Hematopoietic multipotent progenitor cell (in vitro differentiated cells): ENCODE measurements around the gene HDLBP. TPM values are rescaled to one million over a fixed set of nuclear protein-coding genes. Genes with fewer than 3 reads are reported as not detected.
A peak's percentile ranks its signal among the peaks of the same experiment; 100 is the strongest.

ENCODE experiments used
- DNase-seq, 3 donors: peaks; one replicate each; pipeline ENCODE4 v3.0.0-alpha.2; 2011 to 2015; ENCODE audit warnings: low read depth in 2 of 3, low spot score in 2 of 3
- total RNA-seq: library from RNA; depleted of rRNA; stranded (reverse); fragments of >200 nt; gene quantifications from one replicate; pipeline ENCODE4 v1.2.3, GENCODE V29; 2012

The HDLBP gene, protein sequence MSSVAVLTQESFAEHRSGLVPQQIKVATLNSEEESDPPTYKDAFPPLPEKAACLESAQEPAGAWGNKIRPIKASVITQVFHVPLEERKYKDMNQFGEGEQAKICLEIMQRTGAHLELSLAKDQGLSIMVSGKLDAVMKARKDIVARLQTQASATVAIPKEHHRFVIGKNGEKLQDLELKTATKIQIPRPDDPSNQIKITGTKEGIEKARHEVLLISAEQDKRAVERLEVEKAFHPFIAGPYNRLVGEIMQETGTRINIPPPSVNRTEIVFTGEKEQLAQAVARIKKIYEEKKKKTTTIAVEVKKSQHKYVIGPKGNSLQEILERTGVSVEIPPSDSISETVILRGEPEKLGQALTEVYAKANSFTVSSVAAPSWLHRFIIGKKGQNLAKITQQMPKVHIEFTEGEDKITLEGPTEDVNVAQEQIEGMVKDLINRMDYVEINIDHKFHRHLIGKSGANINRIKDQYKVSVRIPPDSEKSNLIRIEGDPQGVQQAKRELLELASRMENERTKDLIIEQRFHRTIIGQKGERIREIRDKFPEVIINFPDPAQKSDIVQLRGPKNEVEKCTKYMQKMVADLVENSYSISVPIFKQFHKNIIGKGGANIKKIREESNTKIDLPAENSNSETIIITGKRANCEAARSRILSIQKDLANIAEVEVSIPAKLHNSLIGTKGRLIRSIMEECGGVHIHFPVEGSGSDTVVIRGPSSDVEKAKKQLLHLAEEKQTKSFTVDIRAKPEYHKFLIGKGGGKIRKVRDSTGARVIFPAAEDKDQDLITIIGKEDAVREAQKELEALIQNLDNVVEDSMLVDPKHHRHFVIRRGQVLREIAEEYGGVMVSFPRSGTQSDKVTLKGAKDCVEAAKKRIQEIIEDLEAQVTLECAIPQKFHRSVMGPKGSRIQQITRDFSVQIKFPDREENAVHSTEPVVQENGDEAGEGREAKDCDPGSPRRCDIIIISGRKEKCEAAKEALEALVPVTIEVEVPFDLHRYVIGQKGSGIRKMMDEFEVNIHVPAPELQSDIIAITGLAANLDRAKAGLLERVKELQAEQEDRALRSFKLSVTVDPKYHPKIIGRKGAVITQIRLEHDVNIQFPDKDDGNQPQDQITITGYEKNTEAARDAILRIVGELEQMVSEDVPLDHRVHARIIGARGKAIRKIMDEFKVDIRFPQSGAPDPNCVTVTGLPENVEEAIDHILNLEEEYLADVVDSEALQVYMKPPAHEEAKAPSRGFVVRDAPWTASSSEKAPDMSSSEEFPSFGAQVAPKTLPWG (N-terminal part only)
- 198 TPM for total RNA-seq

DNA sequence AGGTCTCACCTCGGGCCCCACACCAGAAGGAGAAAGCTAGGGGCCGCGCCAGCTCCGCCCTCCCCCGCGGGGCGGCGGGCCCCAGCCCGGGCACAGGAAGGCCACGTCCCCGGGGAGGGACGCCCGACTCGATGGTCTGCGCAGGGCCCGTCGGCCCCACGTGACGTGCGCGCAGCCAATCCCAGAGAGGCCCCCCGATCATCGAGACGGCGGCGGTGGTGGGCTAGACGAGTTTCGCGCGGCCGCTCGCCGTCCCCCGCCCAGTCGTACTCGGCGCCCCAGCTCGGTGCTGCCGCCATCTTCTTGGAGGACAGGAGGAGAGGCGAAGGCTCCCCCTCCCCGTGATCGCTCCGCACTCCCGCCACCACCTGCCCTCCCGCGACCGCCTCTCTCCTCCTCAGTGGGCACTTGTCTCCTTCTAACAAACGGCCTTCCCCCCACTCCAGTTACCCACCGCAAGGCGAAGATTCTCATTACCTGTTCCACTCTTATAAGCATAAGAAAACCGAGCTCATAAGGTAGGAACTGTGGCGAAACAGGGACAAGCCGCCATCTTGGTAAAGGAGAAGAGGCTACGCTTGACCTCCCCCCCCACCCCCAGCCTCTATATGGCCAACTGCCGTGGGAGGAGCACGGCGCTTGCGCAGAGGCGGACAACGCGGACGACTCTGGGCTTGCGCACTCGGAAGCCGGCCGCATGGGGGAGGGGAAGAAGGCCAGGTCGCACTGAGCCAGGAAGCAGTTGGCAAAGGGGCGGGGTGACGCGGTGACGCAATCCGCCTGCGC is at the start of gene HDLBP:
HDLBP (minus strand) TSS at position 580 of the 786 bp plus-strand sequence. CDS start 48,803 bp downstream, outside the sequence.
- peak; percentile 99 to 100 (median 99) for DNase-seq

DNA sequence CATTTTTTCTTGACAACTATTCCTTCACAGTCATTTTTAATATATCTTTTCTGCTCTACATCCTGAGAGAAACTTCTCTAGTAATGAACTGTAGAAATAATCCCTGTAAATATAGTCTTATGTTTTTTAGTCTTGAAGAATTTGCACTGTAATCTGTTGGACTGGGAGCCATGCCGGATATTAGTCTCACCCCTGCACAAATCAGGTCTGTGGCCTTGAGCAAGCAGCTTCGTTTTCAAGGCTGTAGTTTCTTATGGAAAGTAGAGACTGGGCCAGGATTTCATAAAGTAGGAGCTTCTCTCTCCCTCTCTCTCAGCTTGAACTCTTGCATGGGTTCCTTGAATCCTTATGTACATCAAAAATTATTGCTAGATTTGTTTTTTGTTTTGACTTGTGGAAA is 49.3 kb upstream of the HDLBP start:
- DNase-seq, result no peak

DNA sequence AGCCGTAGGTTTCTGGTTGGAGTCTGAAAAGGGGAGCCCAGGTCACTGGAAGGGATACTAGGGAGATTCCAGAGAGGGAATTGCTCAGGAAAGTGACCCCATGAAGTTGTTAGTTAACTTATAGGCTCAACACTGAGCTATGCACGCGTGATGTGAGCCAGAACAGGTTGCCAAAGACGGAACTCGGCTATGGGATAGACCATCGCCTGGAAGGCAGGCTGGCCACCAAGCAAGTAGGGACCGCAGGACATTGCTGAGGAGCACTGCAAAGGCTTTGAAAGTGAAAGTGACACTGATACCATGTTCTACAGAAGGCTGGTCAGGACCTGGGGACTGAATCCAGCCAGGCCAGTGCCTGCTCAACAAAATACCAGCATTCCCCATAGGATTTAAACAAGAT is 48.0 kb upstream of the HDLBP start:
- DNase-seq, result no peak

DNA sequence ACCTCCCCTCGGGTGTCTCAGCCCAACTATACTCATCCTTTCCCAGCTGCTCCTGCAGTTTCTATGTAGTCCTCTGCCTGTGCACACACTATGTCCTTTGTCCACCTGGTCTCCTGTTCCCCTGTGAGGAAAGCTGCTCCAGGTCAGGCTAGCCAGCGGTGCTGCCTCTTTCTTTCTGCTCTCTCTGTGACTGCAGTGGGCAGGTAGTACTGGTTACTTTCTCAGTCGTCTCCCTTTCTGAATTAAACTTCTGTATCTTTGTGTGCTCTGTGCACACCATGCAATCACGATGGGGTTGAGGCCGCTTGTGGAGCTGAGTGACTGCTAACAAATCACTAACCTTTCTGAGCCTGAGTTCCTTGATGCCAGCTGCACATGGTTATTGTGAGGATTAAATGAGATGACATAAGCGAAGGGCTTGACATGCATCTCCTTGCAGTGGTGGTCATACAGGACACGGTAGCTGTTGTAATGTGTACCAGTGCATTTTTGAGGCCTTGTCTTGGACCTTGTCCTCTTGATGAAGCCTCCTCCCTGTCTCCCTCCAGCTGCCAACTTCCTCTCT is 44.1 kb upstream of the HDLBP start:
- DNase-seq, result no peak

DNA sequence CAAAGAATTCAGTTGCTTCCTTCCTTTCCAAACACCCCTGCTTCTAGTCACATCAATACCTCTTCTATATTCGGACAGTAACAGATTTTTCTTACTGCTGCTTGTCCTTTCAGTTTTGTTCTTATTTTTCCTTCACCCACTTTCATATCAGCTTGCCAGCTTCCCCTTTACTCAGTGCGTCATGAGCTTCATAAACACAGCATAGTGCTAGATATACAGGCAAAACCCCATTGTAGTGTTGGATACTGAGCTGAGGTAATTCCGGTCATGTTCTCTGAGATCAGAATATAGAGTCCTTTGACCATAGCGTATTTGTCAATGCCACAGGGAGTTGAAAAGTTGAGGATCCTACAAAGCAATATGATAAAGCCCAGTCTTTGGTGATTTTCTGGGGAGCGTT is 43.0 kb upstream of the HDLBP start:
- peak in 2 of 3 donors; percentile 27 to 52 for DNase-seq

DNA sequence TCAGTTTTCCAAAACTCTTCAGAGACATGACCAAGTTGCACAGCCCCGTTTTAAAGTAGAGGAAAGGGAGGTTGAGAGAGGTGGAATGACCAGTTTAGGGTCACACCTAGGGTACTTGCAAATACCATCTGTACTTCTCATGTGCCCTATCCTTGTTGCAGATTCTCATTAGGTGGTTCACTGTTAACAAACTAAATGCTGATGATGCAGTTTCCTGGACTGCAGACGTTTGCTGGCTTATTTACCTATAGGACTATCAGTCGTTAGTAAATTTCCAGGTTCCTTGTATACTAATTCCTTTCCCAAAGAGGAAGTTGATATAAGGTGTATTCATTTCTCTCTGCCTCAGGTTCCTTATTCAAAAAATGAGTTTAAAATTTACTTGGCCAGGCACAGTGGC is 42.1 kb upstream of the HDLBP start:
- DNase-seq, result no peak

DNA sequence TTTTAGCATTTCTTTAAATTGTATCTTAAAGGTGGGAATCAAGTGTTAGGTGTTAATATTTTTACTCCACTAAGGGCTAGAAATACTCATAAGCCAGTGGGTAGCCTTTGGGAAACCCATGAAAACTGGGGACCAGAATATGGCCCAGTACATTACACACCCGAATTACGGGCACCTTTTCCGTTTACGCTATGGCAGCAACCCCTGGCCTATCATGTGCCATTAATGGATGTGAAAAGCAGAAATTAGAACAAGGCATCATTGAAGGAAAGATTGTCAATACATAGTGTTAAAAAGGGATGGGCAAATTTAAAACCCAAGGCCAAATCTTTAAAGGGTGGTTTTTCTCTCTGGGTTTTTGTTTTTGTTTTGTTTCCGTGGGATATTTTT is 41.4 kb upstream of the HDLBP start:
- DNase-seq, result peak in 1 of 3 donors; percentile 14

DNA sequence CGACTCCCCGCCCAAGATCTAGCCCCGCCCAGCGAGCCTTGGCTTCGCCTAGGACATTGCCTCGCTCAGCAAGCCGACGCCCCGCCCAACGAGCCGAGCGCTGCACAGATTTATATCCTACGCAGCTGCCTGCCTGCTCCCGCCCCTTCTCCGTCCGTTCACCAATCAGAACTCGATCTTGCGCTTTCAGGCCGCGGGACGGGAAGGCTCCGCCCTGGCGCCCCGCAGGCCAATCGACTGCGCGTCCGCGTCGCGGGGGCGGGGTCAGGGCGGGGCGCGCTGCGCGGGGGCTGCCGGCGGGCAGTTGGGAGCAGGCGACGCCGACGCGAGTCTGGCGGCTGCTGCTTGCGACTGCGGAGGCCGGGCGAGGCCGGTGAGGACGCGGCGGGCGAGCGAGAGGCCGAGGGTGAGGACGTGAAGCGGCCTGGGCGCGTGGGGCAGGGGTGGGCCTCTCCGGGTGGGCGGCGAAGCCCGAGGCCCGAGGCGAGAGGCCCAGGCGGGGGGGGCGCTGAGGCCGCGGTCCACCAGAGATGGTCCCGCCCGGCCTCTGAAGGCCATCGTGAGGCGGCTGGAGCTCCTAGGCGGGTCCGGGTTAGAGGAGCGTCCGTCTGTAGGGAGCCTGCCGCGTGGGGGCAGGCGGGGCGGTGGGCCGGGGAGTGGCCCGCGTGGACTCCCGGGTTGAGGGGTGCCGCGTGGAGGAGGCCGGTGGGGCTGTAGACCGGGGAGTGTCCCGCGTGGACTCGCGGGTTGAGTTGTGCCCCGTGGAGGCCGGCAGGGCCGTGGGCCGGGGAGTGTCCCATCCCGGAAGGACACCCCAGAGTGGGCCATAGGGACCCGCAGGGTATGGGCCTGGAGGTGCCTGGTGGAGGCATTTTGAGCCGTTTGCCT is 40.8 kb upstream of the HDLBP start, which contains the start of gene FARP2:
FARP2 (plus strand) TSS at position 303 of the 888 bp plus-strand sequence. CDS start 16,823 bp downstream, outside the sequence.
- DNase-seq, result peak; percentile 95 to 98 (median 97)

DNA sequence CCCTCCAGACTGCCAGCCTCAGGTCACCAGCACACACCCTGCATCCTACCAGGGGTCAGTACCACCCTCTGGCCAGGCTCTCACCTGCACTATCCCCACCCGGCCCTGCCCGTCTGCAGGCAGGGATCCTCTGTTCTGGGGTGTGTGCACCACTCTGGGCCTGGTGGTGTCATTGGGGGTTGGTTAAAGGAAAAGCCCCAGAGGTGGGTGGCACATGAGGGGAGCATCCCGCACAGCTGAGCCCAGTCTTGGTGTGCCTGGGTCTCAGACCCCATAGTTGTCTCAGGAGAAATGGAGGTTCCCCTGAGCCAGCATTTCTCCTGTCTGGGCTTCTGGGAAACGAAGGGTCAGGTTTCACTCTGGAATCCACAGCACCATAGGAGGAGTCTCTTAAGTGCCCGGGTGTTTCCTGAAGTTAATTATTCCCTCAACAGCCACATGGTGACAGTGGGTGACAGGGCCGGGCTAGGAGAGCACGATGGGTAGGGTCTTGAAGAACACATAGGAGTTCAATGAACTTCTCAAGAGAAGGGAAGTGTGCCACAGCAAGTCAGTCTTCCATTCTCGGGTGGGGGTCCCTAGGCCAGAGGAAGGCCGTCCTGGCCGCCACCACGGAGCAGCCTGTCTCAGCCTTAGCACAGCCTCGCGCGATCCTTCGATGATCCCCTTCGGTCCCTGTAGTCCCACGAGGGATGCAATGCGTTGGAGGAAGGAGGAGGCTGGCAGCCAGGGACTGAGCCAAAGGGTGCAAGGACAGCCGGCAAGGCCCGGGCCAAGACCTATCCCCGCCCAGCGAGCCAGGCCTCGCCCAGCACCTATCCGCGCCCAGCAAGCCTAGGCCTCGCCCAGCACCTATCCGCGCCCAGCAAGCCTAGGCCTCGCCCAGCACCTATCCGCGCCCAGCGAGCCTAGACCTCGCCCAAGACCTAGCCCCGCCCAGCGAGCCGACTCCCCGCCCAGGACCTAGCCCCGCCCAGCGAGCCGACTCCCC is 39.5 kb upstream of the HDLBP start:
- DNase-seq, result peak; percentile 14 to 57 (median 52)

DNA sequence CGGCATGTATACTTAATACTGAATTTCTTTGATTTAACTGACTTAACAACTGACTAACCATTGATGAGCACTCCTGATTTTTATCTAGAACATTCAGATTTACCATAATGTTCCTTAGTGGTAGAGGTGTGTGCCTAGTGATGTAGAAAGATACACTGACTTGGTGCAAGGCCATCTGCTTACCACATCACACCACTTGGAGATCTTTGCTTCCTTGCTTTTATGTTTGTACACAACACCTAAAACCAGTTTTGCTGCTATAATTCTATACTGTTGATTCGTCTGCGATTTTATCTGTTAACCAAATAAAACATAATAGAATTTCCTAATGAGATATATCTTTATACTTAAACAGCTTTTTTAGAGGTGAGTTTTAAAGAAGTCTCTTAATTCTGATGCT is 36.8 kb upstream of the HDLBP start:
- no peak for DNase-seq

DNA sequence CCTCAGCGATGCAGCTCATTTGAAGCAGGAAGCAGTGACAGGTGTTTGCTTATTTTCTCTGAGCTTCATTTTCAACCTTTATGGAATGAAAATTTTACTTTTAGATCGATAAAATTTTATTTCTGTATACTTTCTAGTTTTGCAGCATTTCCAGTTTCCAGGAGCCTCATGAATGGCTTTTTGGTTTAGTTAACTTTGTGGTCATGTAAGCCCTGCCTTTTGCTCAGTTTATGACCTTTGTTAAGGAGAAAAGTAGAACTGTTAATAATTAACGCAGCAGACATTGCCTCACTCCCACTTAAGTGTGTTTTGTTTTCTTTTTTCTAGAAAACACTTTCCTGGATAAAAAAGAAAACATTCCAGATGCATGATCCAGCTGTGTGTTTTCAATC is 36.2 kb upstream of the HDLBP start:
- no peak for DNase-seq

DNA sequence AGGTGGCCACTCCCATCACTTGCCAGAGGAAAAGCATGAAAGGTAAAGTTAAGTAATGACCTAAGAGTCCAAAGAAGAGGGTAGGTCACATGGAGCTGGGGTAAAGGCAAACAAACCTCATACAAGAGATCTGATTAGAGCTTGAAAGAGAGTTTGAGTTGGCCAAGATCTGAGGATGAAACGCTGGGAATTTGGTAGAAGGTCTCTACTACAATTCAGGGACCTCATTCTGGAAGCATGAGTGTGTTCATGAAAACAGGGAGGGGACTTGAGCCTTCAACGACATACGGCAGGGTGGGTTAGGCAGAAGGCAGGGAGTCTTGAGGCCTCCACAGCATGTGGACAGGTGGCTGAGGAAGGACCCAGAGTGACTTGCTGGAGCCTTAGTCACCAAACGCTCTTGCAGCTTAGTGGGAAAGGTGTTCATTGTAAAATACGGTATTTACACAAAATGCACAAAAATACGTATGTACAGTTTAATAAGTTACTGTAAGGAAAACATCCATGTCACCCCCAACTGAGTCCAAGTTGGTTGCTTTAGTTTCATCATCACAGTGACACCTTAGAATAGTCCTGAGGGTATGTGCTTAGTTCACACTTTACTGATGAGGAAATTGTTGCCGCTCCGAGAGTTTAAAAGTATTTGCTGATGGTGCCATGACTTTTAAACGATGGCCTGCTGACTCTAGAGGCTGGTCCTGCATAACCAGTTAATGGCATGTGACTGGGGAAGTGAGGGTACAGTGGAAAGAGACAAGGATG is 35.6 kb upstream of the HDLBP start:
- no peak for DNase-seq

DNA sequence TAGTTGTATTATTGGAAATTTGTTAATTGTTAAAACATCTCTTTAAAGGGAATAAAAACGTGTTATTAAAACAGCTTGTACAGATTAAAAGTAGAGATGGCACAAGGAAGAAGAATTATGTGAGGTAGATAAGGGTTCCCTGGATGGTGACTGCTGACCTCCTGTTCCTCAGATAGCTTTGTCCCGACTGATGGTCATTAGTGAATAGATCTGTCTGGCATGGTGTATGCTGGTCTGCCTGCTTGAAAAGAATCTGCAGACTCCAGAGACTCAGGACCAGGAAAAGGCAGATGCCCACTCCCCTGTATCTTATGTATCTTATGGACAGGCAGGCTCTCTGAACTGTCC is 35.0 kb upstream of the HDLBP start:
- DNase-seq, result no peak

DNA sequence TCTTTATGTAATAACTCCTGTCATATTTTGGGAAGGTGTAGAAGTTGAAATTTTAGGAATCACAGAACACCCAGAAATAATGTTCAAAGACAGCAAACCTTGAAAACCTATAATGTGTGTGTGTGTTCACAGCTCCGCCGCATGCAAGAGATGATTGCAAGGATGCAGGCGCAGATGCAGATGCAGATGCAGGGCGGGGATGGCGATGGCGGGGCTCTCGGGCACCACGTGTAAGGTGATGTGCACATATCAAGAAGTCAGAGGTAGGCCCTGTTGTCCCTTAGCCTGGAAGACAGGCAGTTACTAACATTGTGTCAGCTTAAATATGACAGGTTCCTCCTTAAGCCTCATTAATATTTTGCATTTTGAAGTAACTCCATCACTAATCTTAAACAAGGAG is 34.5 kb upstream of the HDLBP start:
- no peak for DNase-seq

DNA sequence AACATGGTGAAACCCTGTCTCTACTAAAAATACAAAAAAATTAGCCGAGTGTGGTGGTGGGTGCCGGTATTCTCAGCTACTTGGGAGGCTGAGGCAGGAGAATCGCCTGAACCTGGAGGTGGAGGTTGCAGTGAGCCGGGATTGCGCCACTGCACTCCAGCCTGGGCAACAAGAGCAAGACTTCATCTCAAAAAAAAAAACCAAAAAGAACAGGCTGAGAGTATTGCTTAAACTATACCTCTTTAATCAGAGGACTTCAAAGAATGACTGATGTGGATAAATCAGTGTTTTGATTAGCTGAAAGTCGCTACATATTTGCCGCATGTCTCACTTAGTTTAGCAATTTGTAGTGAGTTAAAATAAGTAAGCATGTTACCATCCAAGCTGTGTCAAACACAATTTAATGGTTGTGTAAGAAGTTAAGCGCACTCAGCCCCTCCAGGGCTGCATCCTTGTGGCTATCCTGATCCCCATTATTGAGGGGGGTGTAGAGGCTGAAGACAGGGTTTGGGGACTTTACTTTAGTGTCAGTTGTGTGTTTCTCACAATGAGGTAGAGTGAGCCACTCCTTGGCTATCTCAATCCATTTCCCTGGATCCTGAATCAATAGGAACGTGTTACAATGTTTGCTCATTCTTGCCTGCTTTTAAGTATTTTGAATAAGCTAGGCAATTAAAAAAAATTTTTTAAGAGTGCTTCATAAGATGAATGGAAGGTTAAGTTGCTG is 29.6 kb upstream of the HDLBP start:
- no peak for DNase-seq

DNA sequence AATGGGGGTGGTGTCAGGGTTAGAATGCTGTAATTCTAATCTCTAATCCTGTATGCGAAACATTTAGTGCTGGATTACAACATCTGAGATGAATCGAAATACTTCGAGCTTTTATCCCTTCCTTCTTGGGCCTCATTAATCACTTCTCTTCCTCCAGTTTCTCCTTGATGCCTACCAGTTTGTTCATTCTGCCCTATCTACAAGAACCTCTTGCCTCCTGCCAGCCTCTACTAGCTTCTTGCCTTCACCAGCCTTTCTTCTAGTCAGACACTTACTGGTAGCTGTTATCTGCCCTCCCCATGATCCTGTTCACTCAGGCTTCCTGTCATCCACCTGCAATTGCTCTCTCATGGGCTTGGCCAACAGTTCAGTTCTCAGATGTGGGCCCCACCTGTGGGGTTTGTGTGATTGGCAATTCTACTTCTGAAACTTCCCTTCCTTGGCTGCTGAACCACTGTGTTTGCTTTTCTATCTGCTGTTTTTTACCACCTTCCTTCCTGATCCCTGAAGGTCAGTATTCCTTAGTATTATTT is 25.2 kb upstream of the HDLBP start:
- no peak for DNase-seq
